Tongue (tissue), 3 donors: ENCODE results near the gene PTPN2. TPM values are rescaled to one million over a fixed set of nuclear protein-coding genes. Genes with fewer than 3 reads are reported as not detected.

Experiments used
- DNase-seq: peaks from one replicate; pipeline ENCODE4 v3.0.0-alpha.2; 2015
- small RNA-seq: library from RNA; depleted of rRNA; stranded (forward); fragments of <200 nt; gene quantifications from one replicate; pipeline ENCODE3, GENCODE V24; 2014; ENCODE audit warnings: low replicate concordance
- total RNA-seq: library from RNA; depleted of rRNA; stranded (reverse); fragments of >200 nt; gene quantifications from one replicate; pipeline ENCODE4 v1.2.3, GENCODE V29; 2014

Gene PTPN2
- total RNA-seq, 1 donor from 2014 or later = 27.9 TPM

DNA sequence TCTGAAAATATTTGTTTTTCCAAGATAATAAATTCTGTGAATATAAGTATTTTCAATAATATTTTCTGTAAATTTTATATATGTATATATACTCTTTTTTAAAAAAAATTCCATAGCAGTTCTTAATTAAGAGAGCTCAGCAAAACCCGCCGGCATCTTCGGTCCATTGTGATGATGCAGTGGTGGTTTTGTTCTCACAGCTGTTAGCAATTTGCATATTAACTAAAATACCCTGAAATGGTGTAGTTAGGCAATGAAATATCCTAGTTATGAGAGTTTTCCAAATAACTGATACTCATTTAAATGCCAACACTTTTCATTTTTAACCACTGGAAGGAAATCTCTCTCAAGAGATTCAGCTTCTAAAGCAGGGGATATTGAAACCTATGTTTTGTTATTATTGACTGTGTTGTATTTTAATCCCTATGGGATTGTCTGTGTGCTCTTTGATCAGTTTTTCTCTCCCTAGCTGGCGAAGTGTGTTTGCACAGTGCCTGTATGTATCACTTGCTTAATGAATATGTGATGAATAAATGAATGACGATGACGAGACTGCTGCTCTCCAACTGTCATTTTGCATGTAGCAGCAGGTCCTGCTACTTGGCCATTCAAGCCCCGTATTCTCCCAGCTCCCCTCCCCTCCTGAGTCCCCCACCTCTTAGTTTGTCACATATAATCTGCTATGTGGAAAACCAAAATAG lies 138.8 kb downstream of the PTPN2 start:
- DNase-seq = no peak

- DNase-seq = peak; percentile 60
Observed at GRCh38 chr18:12744103-12744502, 139.9 kb downstream of the PTPN2 start.

GRCh38 chr18:12742453-12742852 lies 141.6 kb downstream of the PTPN2 start:
- no peak for DNase-seq

Small RNA genes lying within 50 kb of the gene (small RNA-seq; reads per million reads assigned to genes)
- gene RF00019 = not detected

Other genes with a start within 250 kb of the PTPN2 start
- 31.7 TPM for gene SPIRE1, start 226.1 kb downstream of the PTPN2 start, total RNA-seq
- gene CEP76, start 181.5 kb downstream of the PTPN2 start, total RNA-seq = 9.8 TPM
- 46.8 TPM for gene PSMG2, start 181.2 kb downstream of the PTPN2 start, total RNA-seq
- gene SEH1L, start 63.8 kb upstream of the PTPN2 start, total RNA-seq = 28.8 TPM
- 45.2 TPM for gene CEP192, start 107.1 kb upstream of the PTPN2 start, total RNA-seq